ENCODE data around the gene GSTO1. TPM values are rescaled to one million over a fixed set of nuclear protein-coding genes. Genes with fewer than 3 reads are reported as not detected.

The GSTO1 gene
- total RNA-seq, 4 donors from 2014 or later, result 46.4 to 82.3 (median 69.9) TPM

DNA sequence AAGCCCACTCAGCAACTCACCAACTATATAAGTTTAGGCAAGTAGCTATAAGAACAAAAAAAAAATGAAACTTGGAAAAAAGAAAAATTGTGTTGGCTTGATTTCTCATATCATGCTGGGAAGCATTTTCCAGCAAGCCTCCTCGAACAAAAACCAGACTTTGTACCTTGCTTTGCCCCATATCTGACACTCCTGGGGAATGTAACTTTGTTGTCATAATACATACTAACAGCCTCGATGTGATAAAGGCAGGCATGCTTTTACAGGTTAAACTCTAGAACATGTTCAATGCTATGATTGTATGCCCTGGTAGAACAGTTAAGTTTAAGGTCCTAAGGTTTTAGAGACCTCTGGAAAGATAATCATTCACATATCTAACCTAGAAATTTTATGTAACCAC is 34.2 kb upstream of the GSTO1 start:
- H3K4me3 ChIP-seq (ENCODE audit: low read depth, poor library complexity, severe bottlenecking), result no peak overlapping the region
- no peak for TF ChIP-seq POLR2A (IDR thresholded peaks at IDR 0.05)
- TF ChIP-seq CTCF (IDR thresholded peaks at IDR 0.05), result no peak
- no peak for DNase-seq (ENCODE audit: low spot score in 2 of 2)
- 52 to 54% methylated on average over 2 of the region's 2 CpGs for WGBS, 2 donors
- intact Hi-C loops (cut with DNase I; ENCODE audit: low total_unique reads), result no loop called here

DNA sequence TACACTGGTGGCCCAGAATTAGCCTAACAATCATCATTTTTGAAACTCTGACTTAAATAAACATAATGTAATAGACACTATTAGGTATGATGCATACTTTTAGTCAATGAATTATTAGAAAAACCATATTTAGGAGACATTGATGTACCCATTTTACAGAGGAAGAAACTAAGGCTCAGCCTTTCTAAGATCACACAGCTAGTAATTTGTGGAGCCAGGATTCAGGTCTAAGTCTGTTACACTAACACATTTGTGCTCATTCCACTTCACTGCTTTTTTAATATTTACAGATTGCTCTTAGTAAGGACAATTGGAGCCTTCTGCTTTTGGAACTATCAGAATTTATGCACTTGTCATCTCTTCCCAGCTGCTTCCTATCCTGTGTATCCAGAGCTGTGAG is 31.4 kb upstream of the GSTO1 start:
- TF ChIP-seq CTCF (IDR thresholded peaks at IDR 0.05), result no peak
- TF ChIP-seq POLR2A (IDR thresholded peaks at IDR 0.05), result no peak
- no peak overlapping the region for H3K4me3 ChIP-seq (ENCODE audit: low read depth, poor library complexity, severe bottlenecking)
- intact Hi-C loops (cut with DNase I; ENCODE audit: low total_unique reads), result no loop called here
- DNase-seq (ENCODE audit: low spot score in 2 of 2), result no peak

- DNase-seq (ENCODE audit: low spot score in 2 of 2), result no peak
- intact Hi-C loops (cut with DNase I; ENCODE audit: low total_unique reads), result no loop called here
- 79 to 83% methylated on average over 4 of the region's 4 CpGs for WGBS, 2 donors
- H3K4me3 ChIP-seq (ENCODE audit: low read depth, poor library complexity, severe bottlenecking), result no peak overlapping the region
- TF ChIP-seq POLR2A (IDR thresholded peaks at IDR 0.05), result no peak
- TF ChIP-seq CTCF (IDR thresholded peaks at IDR 0.05), result no peak
Observed at GRCh38 chr10:104230490-104230889, 24.2 kb upstream of the GSTO1 start.

GRCh38 chr10:104231784-104232612 is 22.7 kb upstream of the GSTO1 start, which contains the start of gene CFAP43:
CFAP43 (minus strand) TSS chr10:104232364; CDS start chr10:104232246, 118 bp downstream.
- peak within 1 kb of the TSS; percentile 43 for H3K4me3 ChIP-seq (ENCODE audit: low read depth, poor library complexity, severe bottlenecking)
- no peak for TF ChIP-seq POLR2A (IDR thresholded peaks at IDR 0.05)
- peak; percentile 98 to 100 for DNase-seq (ENCODE audit: low spot score in 2 of 2)
- 1% methylated on average over 31 to 55 of the region's 60 CpGs for WGBS, 2 donors
- intact Hi-C loops (cut with DNase I; ENCODE audit: low total_unique reads), result no loop called here

- no peak for TF ChIP-seq CTCF (IDR thresholded peaks at IDR 0.05)
- TF ChIP-seq POLR2A (IDR thresholded peaks at IDR 0.05), result no peak
- 12 to 14% methylated on average over 20 of the region's 20 CpGs for WGBS, 2 donors
- intact Hi-C loops (cut with DNase I; ENCODE audit: low total_unique reads), result no loop called here
- H3K4me3 ChIP-seq (ENCODE audit: low read depth, poor library complexity, severe bottlenecking), result no peak overlapping the region
- DNase-seq (ENCODE audit: low spot score in 2 of 2), result no peak
Observed at GRCh38 chr10:104232613-104233102, 22.0 kb upstream of the GSTO1 start.

- no peak overlapping the region for H3K4me3 ChIP-seq (ENCODE audit: low read depth, poor library complexity, severe bottlenecking)
- DNase-seq (ENCODE audit: low spot score in 2 of 2), result no peak
- WGBS, 2 donors, result 83 to 85% methylated on average over 1 of the region's 1 CpG
- intact Hi-C loops (cut with DNase I; ENCODE audit: low total_unique reads), result no loop called here
- TF ChIP-seq CTCF (IDR thresholded peaks at IDR 0.05) (no peak), POLR2A (IDR thresholded peaks at IDR 0.05) (no peak)
Observed at GRCh38 chr10:104233817-104234216, 20.9 kb upstream of the GSTO1 start.
